Measurements from ENCODE around the gene TMEM63B.

DNA sequence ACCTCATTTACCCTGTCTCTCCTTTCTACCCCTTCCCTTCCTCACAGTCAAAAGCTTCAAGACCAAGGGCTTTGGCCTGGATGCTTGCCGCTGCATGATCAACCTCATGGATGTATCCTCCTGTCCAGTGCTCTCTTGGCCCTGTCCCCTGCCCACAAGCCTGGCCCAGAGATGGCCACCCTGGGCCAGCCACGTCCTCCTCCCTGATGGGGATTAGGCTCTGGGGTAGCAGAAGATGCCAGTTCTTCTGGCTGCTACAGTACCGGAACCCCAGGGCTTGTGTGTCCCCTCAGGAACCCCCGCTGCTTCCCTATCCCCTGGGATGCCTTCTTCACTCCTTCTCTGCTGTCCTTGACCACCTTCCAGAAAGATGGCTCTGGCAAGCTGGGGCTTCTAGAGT is 53.5 kb downstream of the TMEM63B start:
- TF ChIP-seq, protein P1, sequence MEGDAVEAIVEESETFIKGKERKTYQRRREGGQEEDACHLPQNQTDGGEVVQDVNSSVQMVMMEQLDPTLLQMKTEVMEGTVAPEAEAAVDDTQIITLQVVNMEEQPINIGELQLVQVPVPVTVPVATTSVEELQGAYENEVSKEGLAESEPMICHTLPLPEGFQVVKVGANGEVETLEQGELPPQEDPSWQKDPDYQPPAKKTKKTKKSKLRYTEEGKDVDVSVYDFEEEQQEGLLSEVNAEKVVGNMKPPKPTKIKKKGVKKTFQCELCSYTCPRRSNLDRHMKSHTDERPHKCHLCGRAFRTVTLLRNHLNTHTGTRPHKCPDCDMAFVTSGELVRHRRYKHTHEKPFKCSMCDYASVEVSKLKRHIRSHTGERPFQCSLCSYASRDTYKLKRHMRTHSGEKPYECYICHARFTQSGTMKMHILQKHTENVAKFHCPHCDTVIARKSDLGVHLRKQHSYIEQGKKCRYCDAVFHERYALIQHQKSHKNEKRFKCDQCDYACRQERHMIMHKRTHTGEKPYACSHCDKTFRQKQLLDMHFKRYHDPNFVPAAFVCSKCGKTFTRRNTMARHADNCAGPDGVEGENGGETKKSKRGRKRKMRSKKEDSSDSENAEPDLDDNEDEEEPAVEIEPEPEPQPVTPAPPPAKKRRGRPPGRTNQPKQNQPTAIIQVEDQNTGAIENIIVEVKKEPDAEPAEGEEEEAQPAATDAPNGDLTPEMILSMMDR (conservative IDR thresholded peaks at IDR 0.05; ENCODE audit: low read length): no peak
- no peak for TF ChIP-seq EZH2phosphoT487 (IDR thresholded peaks at IDR 0.05; ENCODE audit: borderline replicate concordance)

Data from Loucy (cell line).